ENCODE data around the gene POFUT1. TPM values are rescaled to one million over a fixed set of nuclear protein-coding genes. Genes with fewer than 3 reads are reported as not detected.

The POFUT1 gene
- total and polyA plus RNA-seq, 12 donors: 9.7 to 32.9 (median 27.4) TPM

DNA sequence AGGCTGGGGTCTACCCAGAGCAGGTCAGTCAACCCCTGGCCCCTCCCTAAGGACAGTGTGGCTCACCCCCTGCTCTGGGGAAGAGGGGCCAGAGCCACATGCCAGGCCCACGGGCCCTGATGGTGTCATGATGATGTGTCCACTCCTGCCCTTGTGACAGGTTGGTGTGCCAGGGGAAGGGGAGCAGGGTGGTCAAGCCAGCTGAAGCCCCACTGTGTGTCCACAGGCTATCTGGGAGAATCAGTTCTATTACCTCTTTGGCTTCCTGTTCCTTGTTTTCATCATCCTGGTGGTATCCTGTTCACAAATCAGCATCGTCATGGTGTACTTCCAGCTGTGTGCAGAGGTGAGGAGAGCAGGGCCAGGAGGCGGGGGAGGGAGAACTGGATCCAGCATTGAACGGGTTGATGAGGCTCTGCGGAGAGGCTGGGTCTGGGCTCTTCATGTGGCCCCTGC, 47.9 kb upstream of the POFUT1 start:
- WGBS, 2 donors: 74 to 86% methylated on average over 5 of the region's 5 CpGs
- intact Hi-C loops (cut with DNase I): loop anchor here in 3 of 10 donors (5.0 to 10.0 kb wide), 3 partner anchors 33 to 495 kb away; no protein-coding TSS in a partner anchor
- no peaks in the 10 kb centered on the region for H3K9me3 ChIP-seq
- peaks cover 0 to 91% (median 57%) of the 10 kb centered on the region in 9 donors for H3K36me3 ChIP-seq
- no peak for TF ChIP-seq CTCF (IDR thresholded peaks at IDR 0.05)
- peaks cover 8 to 16% (median 11%) of the 10 kb centered on the region in 9 donors for H3K4me1 ChIP-seq
- H3K27me3 ChIP-seq: no peaks in the 10 kb centered on the region
- DNase-seq: no peak
- ATAC-seq: no peak
- no peak overlapping the region for H3K4me3 ChIP-seq
- no peak overlapping the region for H3K27ac ChIP-seq

- Histone ChIP-seq H3K9me3 (no peaks in the 10 kb centered on the region), H3K4me3 (no peak overlapping the region), H3K27me3 (no peaks in the 10 kb centered on the region), H3K27ac (no peak overlapping the region), H3K4me1 (peaks cover 2 to 10% (median 5%) of the 10 kb centered on the region in 9 donors), H3K36me3 (peaks cover 0 to 93% (median 60%) of the 10 kb centered on the region in 9 donors)
- 95 to 97% methylated on average over 5 of the region's 5 CpGs for WGBS, 2 donors
- no peak for TF ChIP-seq CTCF (IDR thresholded peaks at IDR 0.05)
- no peak for DNase-seq
- intact Hi-C loops (cut with DNase I): no loop called here
- no peak for ATAC-seq
These were observed 47.3 kb upstream of the POFUT1 start for GRCh38 chr20:32160341-32160740.

DNA sequence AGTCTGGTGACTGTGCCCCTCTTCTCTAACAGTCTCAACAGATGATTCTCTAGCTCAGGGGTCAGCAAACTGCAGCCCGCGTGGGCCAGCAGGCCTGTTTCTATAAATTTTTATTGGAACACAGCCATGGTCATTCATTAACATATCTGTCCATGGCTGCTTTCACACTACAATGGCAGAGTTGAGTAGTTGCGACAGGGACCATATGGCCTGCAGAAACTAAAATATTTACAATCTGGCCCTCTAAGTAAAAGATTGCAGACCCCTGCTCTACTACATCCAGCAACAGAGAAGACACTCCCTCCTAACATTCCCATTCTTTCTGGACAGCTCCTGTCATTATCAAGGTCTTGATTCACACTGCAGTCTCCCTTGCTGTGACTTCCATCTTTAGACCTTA, 45.3 kb upstream of the POFUT1 start:
- no peaks in the 10 kb centered on the region for H3K9me3 ChIP-seq
- H3K36me3 ChIP-seq: peaks cover 0 to 100% (median 72%) of the 10 kb centered on the region in 9 donors
- H3K4me3 ChIP-seq: no peak overlapping the region
- DNase-seq (no peak), ATAC-seq (no peak)
- no peak for TF ChIP-seq CTCF (IDR thresholded peaks at IDR 0.05)
- no peaks in the 10 kb centered on the region for H3K27me3 ChIP-seq
- WGBS, 2 donors: 37 to 56% methylated on average over 3 of the region's 3 CpGs
- no peak overlapping the region for H3K27ac ChIP-seq
- peaks cover 0 to 11% (median 0%) of the 10 kb centered on the region in 9 donors for H3K4me1 ChIP-seq
- intact Hi-C loops (cut with DNase I): no loop called here

DNA sequence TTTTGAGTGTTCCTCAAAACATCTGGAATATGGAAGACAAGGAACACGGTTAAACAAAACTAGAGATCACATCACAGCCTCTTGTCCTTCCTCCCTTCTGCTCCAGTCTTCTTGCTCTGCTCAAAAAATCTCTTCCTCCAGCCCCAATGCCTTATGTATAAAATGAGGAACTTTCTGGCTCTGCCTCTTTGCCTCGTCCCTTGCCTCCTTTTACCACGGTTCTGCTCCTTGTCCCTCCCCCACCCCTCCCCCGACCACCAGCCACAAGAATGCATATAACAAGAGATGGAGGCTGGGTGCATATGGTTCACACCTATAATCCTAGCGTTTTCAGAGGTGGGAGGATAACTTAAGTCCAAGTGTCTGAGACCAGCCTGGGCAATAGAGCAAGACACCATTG, 43.7 kb upstream of the POFUT1 start:
- no peak for TF ChIP-seq CTCF (IDR thresholded peaks at IDR 0.05)
- Histone ChIP-seq H3K4me1 (peaks cover 0 to 11% (median 3%) of the 10 kb centered on the region in 9 donors), H3K36me3 (peaks cover 0 to 89% (median 58%) of the 10 kb centered on the region in 9 donors), H3K4me3 (no peak overlapping the region), H3K27ac (no peak overlapping the region), H3K9me3 (no peaks in the 10 kb centered on the region), H3K27me3 (no peaks in the 10 kb centered on the region)
- intact Hi-C loops (cut with DNase I): no loop called here
- 75 to 84% methylated on average over 5 of the region's 5 CpGs for WGBS, 2 donors
- ATAC-seq (no peak), DNase-seq (no peak)

All from heart right ventricle (tissue), 16 donors.